Activated CD8-positive, alpha-beta memory T cell treated with anti-CD3 and anti-CD28 coated beads, Interleukin-2, amount 50 U/mL, for 4 hours (primary cell): Measurements from ENCODE around the gene AKAP8L.

Source experiments
- DNase-seq: peaks from one replicate; pipeline ENCODE4 v3.0.0-alpha.2; 2020

AKAP8L gene

DNA sequence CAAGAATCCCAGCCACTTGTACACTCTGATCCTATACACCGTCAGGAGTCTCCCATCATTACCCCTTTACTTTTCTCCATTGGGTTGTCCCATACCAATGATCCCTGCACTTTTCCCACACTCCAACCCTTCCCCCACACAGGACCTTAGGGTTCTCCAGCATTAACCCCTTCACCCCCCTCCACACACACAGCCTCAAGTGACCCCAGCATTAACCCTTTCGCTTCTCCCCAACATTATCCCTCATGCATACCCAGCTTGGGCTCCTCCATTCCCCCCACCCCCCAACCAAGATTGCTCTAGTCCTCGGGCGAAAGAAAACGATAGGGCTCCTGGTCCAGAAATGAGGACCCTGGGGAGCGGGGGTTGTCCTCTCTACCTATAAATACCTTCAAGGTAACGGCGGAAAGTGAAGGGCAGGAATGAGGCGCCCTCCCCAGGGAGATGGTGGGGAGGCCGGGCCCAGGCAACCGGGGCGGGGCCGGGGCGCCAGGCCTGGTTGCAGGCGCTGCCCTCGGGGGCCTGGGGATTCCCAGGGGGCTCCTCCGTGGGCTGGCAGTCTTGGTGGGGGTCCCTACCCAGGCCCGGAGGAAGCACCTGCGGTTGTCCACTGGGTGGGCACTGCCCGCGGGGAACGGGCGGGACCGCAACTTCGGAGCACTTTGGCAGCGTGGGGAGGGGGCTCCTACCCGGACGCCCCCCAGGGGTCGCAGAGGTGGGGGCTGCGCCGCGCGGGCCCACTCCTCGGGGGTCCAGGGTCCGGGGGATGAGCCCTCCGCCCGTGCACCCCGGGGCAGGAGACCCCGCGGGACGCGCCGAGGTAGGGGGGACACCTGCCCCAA lies 30.2 kb upstream of the AKAP8L start:
- no peak for DNase-seq

- no peak for DNase-seq
Observed at GRCh38 chr19:15448044-15448777, 29.4 kb upstream of the AKAP8L start.

DNA sequence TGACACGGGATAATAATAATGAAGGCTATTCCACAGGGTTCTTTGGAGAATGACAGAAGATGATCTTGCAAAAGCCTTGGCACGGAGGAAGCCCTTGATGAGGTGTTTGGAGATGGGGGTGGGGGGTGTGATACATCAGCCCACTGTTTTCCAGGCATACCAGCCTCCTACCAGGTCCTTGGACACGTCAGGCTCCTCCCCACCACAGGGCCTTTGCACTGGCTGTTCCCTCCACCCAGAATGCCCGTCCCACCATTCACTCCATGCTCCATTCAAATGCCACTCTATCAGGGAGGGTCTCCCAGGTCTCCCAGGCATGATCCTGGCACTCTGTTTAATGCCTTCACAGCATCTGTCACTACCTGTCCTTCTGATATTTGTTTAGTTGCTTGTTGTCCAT lies 28.3 kb upstream of the AKAP8L start:
- DNase-seq, result no peak

DNA sequence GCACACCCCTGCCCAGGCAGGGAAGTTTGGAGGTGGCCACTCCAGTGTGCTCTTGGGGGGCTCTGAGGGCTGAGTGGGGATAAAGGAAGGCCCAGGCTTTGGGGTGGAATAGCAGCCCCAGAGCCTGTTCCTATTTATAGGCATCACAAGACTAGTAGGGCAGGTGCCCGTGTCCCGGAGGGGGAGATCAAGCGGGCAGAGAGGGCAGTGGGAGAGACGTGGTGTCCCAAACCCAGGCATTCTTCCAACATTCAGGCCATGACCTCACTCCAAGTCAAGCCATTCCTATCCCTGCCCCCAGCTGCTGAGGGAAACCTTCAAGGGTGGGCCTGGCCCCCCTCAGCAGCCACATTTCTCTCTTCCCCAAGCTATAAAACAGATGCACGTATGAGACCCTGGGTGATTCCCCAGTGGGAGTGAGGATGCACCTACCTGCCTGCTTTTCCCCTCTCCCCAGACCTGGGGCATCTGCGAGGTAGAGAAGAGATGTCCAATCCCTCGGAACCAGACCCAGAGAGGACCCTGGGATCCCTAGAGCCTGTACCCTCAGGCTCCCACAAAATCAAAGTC lies 27.1 kb upstream of the AKAP8L start:
- DNase-seq, result no peak

DNA sequence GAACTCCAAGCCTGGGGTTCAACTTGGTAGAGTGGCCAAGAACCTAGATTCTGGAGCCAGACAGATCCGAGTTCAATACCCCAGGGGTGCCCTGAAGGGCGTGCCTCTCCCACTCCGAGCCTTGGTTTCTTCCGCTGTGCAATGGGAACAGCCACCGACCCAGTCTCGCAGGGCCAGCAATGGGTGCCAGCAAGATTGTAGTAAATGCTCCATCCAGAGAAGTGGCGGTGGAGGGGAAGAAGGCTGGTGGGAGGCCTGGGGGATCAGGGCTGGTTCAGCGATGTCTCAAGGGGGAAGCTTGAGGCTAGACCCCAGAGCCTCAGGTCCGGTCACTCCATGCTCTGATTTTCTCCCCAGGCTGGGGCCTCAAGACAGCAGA lies 26.4 kb upstream of the AKAP8L start:
- DNase-seq, result no peak

GRCh38 chr19:15444505-15445226 lies 25.9 kb upstream of the AKAP8L start:
- no peak for DNase-seq

- no peak for DNase-seq
Observed at GRCh38 chr19:15443838-15444237, 25.1 kb upstream of the AKAP8L start.

DNA sequence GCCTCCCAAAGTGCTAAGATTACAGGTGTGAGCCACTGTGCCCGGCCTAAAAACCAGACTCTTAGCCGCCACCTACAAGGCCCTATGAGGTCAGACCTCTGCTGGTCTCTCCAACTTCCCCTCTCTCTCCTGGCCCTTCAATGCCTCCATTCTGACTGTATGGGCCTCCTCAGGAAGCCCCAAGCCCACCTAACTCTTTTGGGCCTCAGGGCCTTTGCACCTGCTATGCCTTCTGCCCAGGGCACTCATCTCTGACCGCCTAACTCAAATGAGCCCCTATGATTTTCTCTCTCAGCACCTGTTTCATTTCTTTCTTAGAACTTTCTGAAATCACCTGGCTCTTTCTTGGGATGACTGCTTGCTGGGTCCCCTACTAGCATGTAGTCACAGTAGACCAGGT lies 24.5 kb upstream of the AKAP8L start:
- DNase-seq, result no peak

DNA sequence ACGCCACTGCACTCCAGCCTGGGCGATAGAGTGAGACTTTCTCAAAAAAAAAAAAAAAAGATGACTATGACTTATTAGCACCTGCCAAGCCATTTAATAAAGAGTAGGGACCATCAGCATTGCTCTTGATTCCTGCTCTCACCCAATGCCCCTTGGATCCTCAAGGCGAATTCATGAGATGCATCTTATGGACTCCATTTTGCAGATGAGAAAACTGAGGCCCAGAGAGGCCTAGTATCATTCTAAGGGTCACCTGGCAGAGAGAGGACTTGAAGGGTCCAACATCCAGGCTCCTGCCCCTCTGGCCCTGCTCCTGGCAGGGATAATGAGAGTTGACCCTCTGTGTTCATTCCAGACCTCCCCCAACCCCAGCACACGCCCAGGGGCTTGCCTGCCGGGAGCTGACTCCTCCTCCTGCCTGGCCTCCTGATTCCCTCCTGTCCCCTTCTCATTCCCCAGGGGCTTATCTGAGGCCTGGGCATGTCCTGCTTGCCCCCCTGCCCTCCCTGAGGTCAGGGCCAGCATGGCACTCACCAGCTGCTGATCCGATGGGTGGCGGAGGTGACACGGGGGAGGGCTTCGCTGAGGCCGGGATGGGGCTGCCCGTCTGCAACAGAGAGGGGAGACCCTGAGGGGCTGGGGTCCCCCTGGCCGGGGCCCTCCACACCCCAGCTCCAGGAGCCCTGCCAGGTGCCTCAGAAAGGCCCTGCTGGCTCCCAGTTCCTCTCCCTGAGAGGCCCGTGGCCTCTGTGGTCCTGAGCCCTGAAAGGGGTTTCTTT lies 23.5 kb upstream of the AKAP8L start:
- DNase-seq, result no peak

- no peak for DNase-seq
Observed at GRCh38 chr19:15441317-15441716, 22.5 kb upstream of the AKAP8L start.

GRCh38 chr19:15439821-15440641 lies 21.2 kb upstream of the AKAP8L start:
- no peak for DNase-seq

- DNase-seq, result no peak
Observed at GRCh38 chr19:15439078-15439799, 20.5 kb upstream of the AKAP8L start.

GRCh38 chr19:15438577-15438976 lies 19.8 kb upstream of the AKAP8L start:
- DNase-seq, result no peak

DNA sequence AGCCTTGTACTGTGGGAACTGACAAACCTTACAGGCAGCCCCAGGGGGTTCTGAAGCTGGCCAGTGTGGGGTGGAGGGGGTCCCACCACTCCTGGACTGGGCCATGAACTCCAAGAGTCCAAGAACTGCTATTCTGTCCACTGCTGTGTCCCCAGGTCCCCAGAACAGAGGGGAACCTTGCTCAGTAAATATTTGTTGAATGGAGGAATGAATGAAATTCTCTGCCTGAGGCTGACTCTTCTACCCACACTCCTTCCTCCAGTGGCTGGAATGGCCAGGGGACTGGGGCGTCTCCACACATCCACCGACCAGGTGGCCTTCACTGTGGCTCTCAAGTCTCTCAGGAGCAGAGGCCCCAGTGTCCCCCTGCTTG lies 19.3 kb upstream of the AKAP8L start:
- DNase-seq, result no peak

DNA sequence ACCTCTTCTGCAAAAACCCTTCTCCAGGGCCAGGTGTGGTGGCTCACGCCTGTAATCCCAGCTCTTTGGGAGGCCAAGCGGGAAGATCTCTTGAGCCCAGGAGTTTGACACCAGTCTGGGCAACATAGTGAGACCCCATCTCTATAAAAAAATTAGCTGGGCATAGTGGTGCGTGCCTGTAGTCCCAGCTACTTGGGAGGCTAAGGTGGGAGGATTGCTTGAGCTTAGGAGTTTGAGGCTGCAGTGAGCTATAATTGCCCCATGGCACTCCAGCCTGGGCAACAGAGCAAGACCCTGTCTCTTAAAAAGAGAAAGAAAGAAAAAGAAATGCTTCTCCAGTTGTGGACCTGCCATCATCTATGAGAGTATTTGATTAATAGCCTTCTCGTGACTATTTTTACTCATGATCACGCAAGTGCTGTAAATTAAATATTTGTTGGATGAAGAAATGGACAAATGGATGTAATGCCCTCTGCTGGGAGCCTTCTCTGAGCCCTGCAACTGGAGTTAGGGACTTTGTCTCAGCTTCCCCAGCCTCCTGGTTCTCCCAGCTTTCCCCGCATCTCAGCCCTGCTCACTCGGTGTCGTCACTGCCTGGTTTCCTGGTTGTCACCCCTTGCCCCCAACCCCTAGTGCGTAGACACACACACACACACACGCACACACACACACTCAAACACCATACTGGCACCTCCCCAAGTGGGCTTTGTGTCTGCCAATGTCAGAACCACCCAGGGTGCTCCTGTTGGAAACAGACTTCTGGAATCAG lies 18.8 kb upstream of the AKAP8L start:
- DNase-seq, result no peak

DNA sequence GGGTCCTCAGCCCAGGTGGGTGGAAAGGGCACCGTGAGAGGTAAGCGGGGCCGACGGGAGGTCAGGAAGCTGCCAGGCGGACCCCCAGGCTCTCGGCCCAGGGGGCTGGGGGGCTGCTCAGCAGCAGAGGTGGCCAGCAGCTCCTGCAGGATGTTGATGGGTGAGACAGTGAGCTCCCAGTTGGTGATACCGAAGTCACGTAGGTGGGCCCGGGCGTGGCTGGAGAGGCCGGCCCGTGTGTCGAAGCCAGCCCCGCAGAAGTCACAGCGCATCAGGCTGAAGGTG lies 18.0 kb upstream of the AKAP8L start:
- no peak for DNase-seq

GRCh38 chr19:15436012-15436825 lies 17.4 kb upstream of the AKAP8L start:
- DNase-seq, result no peak

- DNase-seq, result no peak
Observed at GRCh38 chr19:15433519-15434069, 14.8 kb upstream of the AKAP8L start.
